ENCODE measurements around the gene FUOM.
"Not testable (repeated sequence)": the region's sequence is repeated elsewhere in the genome, so short reads cannot be mapped to it uniquely, and the experiment has no call there.

The FUOM gene

DNA sequence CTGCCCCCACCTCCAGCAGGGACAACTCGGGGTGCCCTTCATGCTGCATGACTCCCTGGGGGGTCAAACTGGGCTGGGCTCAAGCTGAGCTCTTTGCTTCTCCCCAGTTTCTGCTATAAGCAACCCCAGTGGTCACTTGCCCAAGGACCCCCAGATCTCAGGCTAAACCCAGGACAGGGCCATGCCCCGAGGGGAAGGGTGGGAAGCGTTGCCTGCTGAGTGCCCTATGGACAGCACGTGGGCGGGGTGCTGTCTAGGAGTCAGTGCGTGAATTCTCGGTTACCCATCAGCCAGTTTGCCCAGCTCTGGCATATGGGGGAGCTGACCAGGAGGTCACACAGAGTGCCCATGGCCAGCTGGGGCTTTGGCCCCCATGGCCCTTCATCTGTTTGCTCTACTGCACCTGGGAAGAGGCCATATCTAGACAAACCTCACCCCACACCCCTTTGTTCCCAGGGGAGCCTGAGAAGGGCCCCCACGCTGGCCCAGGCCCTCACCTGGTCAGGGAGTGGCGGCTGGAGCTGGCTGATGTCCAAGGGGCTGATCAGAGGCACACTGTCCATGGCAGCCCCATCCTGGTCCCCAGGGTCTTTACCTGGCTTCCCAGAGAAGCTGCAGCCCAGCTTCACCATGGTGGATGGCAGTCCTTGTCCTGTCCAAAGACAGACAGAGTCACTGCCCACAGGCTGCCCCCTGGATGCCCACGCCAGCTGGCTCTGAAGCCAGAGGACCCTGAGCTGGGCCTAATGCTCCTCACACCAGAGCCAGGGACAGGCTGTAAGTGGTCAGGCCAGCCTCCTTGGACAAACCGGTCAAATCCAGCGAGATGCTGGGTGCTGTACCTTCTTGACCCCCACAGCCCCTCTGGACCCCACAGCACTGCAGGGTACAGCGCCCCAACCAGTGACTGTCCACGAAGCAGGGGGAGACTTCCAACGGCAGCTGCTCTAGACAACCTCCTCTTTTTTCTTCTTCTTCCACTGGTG is 29.2 kb downstream of the FUOM start:
- no peak for DNase-seq (ENCODE audit: low spot score)

DNA sequence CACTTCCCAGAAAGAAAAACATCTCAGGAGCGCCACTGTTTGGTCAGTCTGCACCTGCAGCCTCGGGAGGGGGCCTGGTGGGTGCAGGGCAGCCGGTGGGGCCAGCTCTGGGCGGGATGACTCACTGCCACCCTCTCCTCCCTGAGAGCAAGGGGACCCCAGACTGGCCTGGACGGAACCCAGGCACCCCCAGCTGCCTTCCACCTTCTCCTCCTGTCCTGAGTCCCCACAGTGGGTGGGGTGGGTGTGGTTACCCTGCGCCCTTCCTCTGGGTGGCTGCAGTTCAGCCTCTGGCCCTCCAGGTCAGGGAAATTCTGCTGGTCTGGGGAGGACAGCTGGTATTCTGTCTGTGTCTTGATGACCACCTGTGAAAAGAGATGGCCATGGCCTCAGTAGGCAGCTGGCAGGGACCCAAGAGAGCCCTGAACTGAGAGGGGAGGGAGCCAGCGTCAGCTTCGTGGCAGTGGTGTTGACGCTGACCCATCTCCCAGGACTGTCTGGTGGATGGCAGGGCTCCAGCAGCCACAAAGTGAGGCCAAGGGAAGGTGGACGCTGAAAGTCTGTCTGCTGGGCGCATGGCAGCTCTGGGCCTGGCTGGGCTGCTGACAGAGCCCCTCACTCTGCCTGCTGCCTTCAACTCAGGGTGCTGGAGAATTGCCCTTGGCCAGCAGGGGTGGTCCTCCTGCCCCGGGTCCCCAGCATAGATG is 30.0 kb downstream of the FUOM start:
- no peak for DNase-seq (ENCODE audit: low spot score)

DNA sequence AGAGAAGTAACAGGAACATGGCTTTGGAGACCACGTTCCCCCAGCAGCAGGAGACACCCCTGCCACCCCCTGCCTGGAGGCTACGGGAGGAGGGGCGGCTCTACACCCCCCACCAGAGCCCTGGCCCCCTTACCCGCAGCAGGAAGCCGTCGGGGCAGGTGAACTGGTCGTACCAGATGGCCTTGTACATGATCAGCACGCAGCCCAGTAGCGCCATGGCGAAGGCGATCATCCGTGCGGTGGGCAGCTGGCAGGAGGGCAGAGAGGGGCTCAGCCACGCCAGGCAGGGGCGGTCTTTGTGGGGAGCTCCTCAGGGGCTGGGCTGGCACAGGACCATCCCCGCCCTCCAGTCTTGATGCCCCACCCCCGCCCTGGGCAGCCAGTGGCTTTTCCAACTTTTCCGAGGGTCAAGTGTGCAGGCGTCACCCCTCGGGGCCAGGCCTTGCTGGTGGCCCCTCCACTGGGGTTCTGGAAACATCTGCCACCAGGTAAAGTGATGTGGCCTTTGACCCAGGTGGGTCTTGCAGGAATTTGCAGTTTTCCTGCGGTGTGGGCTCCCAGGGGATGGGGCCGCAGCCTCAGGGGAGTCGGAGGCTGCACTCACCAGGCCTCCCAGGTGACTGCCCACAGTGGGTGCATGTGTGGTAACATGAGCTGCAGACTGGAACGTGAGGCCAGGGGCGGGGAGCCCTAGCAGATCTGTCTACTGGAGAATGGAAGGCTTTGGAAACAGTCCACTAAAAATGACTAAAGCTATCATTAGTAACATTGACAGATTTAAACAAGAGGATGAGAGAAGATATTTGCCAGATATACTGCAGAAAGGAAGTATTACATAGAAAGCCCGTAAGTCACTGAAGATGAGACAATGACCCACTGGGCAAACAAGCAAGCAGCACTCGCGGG is 30.8 kb downstream of the FUOM start:
- DNase-seq (ENCODE audit: low spot score), result no peak

DNA sequence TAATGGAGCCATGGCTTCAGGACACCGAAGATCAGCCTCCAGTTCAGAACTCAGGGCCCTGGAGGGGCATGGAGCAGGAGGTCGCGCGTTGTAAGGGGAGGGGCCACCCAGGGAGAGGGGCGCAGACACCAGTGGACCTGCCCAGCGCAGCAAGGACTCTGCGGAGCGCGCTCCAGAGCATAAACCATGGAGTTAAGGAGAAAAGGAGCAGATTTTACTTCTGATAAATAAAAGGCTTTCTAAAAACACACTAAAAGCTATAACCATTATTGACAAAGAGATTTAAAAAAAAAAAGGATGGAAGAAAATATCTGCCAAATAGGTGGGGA is 31.6 kb downstream of the FUOM start:
- no peak for DNase-seq (ENCODE audit: low spot score)

DNA sequence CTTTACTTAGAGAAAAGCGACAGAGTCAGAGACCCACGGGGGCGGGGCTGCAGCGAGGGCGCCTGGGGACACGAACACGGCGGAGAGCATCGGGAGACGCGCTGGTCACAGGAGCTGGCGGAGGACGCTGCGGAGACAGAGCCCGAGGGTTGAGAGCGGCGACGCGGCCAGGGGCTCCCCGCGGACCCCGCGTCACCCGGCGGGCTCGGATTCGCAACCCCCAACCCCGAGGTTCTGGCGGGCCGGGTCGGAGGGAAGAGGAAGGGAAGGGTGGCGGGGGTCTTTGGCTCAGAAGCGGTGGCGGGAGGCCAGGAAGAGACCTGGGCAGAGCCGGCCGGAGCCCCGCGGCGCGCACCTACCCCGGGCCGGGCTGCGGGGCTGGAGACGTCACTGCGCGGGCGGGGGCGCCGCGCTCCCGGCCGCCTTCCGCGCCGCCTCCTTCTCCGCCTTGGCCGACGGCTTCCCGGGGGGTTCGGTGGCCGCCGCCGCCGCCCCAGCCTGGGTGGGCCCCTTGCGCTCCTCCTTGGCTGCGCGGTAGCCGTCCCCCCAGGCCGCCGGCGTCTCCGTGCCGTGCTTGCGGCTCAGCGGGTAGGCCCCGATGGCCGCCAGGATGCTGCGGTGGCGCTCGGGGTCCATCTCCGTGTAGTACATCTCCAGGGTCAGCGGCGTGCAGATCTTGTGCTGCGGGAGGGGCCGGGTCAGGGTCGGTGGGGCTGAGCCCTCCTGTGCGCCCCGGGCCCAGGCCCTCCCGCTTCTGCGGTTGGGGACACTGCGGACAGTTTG is 32.2 kb downstream of the FUOM start:
- no peak for DNase-seq (ENCODE audit: low spot score)

DNA sequence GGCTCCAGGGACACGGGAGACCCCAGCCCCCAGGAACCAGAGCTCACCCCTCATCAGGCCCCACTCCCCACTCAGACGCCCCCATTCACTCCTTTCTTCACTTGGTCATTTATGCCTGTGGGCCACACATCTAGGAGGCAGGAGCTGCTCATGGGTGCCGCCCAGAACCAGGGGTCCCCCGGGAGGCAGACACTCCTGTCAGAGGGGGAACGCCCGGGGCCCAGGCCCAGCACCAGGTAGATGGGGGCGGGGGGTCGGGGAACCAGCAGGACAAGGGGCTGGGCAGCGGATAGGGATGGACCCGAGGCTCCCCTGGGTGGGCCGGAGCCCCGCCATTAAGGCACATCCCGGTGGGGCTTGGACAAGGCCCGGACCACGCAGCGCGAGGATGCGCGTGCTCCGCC is 33.0 kb downstream of the FUOM start:
- DNase-seq (ENCODE audit: low spot score), result no peak

DNA sequence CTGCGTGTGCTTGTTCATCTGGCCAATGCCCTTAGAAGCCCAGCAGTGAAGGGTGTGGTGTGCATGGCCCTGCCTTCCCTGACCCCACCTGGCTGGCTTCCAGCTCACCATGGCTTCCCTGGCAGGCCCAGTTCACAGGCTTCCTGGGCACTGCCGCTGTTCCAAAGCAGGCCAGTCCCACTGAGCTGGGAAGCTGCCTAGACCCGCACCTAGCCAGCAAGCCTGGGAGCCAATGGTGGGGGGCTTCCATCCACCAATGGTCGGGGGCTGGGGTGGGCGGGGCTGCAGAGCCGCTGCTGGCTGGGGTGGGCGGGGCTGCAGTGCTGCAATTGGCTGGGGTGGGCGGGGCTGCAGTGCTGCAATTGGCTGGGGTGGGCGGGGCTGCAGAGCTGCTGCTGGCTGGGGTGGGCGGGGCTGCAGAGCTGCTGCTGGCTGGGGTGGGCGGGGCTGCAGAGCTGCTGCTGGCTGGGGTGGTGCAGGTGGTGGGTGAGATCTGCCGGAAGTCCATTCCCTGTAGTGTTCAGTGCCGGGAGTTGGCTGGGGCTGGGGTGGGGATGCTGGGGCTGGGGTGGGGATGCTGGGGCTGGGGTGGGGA is 33.5 kb downstream of the FUOM start:
- DNase-seq (ENCODE audit: low spot score), result peak; percentile 28

DNA sequence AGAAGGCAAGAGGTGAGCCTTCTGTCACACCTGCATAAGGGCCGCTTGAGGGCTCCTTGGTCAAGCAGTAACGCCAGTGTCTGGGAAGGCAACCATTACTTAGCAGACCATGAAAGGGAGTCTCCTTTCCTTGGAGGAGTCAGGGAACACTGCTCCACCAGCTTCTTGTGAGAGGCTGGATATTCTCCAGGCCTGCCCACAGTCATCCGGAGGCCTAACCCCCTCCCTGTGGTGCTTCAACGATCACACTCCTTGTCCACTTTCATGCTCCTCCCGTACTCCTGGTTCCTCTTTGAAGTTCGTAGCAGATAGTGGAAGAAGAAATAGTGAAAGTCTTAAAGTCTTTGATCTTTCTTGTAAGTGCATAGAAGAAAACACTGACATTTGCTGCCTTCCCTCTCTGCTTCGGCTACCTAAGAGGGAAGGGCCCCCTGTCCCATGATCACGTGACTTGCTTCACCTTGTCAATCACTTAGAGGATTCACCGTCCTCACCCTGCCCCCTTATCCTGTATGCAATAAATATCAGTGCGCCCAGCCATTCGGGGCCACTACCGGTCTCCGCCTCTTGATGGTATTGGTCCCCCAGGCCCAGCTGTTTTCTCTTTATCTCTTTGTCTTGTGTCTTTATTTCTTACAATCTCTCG is 35.6 kb downstream of the FUOM start:
- not testable (repeated sequence) for DNase-seq (ENCODE audit: low spot score)

DNA sequence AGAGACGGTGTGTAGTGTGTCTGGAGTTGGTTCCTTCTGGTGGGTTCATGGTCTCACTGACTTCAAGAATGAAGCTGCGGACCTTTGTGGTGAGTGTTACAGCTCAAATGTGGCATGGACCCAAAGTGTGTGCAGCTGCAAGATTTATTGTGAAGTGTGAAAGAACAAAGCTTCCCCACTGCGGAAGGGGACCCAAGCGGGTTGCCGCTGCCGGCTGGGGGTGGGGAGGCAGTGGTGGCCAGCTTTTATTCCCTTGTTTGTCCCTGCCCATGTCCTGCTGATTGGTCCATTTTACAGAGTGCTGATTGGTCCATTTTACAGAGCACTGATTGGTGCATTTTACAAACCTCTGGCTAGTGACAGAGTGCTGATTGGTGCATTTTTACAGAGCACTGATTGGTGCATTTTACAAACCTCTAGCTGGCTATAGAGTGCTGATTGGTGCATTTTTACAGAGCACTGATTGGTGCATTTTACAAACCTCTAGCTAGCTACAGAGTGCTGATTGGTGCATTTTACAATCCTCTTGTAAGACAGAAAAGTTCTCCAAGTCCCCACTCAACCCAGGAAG is 36.9 kb downstream of the FUOM start:
- not testable (repeated sequence) for DNase-seq (ENCODE audit: low spot score)

DNA sequence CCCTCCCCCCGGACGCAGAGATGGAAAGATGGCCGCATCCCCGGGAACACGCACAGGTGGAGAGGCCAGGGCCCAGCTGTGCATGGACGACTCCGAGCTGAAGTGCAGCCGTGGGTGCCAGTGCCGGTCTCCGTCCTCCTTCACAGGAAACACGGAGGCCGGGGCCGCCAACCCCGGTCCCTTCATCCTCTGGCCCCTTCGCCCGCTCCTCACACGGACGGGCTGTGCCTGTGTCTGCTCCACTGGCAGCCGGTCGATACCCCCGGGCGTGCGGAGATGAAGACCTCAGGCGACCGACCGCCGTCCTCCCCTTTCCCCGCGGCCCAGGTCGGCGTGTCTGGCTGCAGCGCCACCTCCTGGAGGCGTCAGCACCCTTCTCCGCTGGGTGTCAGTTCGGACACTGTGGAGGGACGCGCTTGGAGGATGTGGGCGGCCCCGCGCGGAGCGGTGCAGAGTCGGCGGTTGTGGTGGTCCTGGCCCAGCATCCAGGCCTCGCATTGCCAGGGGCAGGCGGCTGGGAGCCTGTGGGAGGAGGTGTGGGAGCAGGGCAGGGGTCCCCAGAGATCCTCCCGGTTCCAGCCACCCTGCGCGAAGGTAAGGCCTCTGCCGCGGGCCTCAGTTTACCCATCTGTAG is 39.2 kb downstream of the FUOM start:
- peak; percentile 51 for DNase-seq (ENCODE audit: low spot score)

DNA sequence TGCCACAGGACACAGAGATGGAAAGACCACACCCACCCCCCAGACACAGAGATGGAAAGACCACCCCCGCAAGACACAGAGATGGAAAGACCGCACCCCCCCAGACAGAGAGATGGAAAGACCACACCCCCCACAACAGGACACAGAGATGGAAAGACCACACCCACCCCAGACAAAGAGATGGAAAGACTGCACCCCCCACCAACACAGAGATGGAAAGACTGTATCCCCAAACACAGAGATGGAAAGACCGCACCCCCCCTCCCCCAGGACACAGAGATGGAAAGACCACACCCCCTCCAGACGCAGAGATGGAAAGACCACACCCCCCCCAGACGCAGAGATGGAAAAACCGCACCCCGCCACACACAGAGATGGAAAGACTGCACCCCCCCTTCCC is 41.1 kb downstream of the FUOM start:
- DNase-seq (ENCODE audit: low spot score), result no peak

DNA sequence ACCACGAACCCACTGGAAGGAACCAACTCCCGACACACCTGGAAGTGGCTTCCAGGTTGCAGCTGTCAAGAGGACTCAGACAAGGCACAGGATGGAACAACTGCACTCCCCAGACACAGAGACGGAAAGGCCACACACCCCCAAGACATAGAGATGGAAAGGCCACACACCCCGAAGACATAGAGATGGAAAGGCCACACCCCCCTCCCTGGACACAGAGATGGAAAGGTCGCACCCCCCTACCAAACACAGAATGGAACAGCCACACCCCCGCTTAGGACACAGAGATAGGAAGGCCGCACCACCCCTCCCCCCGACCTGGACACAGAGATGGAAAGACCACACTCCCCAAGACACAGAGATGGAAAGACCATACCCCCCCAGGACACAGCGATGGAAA is 41.6 kb downstream of the FUOM start:
- DNase-seq (ENCODE audit: low spot score), result no peak

DNA sequence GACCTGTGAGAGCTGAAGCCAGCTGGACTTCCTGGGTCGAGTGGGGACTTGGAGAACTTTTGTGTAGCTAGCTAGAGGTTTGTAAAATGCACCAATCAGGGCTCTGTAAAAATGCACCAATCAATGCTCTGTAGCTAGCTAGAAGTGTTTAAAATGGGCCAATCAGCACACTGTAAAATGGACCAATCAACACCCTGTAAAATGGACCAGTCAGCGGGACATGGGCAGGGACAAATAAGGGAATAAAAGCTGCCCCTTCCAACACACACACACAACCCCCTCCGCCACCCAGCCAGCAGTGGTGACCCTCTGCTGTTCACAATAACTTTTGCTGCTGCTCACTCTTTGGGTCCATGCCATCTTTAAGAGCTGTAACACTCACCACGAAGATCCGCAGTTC is 42.0 kb downstream of the FUOM start:
- peak; percentile 55 for DNase-seq (ENCODE audit: low spot score)

DNA sequence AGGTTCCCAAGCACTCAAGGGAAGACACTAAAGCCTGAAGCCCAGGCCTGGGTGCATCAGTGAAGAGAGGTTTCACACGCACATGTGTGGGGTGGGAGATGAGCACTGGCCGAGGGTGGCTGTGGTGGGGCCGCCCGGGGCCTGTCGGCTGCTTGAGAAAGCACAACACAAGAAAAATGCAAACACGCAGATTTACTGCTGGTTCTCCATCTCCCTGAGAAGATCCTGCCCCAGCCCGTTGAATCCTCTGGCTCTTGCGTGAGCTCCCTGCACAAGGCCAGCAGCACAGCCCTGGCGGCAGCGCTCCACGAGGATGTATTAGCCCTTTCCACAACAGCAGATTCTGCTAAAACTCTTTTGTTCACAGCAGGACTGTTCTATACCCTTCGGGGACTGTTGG is 42.9 kb downstream of the FUOM start:
- DNase-seq (ENCODE audit: low spot score), result no peak

DNA sequence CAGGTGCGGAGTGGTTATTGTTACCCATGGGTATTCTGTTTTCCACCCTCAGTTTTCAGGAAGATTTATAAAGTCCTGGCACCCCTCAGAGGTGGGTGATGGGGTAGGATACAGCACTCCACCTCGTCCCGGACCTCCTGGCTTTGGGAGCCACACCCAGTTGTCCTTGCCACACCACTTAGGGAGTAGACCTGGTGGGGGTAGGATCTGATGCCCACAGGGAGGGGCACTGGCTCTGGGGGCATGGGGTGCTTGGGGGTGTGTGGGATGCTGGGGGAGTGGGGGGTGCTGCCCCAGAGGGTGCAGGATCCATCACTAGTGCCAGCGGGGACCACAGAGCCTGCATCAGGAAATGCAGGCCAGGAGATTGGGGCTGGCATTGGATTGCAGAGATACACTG is 44.6 kb downstream of the FUOM start:
- DNase-seq (ENCODE audit: low spot score), result no peak

DNA sequence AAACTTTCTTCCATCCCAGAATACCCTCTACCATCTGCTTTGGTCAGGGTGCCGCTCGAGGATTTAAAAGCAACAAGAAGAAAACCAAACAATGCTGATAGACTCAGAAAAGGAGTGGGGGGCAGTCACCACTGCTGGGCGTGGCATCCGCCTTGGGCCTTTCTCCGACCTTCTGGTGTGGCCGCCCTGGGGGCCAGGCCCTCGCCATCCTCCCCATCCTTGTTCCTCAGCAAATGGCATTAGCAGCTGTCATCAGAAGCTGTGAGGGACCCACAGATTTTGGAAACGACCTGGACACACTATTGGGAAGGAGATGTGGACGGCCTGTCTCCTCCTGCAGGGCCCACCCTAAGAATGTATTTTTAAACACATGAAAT is 45.1 kb downstream of the FUOM start:
- DNase-seq (ENCODE audit: low spot score), result no peak

DNA sequence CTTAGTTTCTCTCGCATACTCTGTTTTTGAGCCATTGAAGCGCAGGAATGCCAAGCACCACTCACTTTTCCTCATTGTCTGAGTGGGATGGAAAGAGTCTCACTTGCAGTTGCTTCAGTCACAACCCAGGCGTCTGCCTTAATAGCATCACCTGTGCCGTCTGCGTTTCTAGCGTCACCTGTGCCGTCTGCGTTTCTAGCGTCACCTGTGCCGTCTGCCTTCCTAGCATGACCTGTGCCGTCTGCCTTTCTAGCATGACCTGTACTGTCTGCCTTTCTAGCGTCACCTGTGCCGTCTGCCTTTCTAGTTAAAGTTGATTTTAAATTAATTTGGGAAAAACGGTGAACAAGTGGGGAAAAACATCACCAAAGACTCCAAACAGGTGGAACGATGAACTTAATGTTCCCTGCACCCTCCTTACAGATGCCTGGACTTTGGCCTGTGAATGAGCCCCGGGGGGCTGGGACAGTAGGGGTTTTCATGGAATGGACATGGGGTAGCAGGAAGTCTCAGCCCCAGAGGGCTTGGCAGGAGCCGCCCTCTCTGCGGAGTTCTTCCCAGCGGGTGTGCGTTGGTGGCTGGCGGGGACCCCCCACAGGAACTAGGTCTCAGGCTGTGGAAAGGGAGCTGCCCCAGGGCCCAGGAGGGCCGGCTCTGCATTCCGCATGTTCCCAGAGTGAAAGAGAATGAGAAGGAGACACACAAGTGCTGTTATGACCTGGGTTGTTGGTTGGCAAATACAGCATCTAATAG is 45.6 kb downstream of the FUOM start:
- DNase-seq (ENCODE audit: low spot score), result no peak

DNA sequence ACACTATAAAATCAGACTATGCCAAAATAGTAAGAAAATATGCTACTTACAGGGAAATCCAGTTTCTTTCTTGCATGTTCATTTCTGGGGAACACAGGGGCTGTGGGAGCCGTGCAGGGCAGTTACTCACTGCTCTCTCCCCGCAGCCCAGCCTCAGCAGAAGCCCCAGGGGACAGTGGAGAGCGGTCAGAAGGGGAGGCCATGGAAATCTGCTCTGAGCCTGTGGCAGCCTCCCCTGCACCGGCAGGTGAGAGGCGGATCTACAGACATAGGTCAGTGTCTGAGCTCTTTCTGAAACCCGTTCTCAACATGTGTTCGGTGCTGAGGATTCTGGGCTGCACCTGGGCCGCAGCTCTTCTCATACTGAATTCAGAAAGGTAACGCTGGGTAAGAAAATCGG is 46.2 kb downstream of the FUOM start:
- no peak for DNase-seq (ENCODE audit: low spot score)

DNA sequence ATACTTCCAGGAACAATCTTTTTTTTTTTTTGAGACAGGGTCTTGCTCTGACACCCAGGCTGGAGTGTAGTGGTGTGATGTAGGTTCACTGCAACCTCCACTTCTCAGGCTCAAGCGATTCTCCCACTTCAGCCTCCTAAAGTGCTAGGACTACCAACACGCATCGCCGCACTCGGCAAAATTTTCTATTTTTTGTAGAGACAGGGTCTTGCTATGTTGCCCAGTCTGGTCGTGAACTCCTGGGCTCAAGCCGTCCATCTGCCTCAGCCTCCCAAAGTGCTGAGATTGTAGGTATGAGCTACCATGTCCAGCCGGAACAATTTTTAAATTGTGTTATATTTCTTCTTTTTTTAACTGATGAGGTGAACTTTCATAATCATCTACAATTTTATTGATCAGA is 47.0 kb downstream of the FUOM start:
- DNase-seq (ENCODE audit: low spot score), result no peak
